B cell (primary cell): ENCODE data around the gene CGNL1. TPM values are rescaled to one million over a fixed set of nuclear protein-coding genes. Genes with fewer than 3 reads are reported as not detected.

Experiments
- ATAC-seq: fragments of 200-7000 bp; cut with Tn5 transposase; one replicate; pipeline ENCODE4 v1.10.0; 2021; ENCODE audit warnings: low read depth, mild to moderate bottlenecking, moderate number of reproducible peaks, moderate library complexity
- CTCF ChIA-PET: fragments of 350-600 bp; sonication (Branson Sonifier 250); formaldehyde crosslinking; loops from one replicate; lab custom pipeline; 2021; ENCODE audit warnings: antibody characterized with exemption, inconsistent platforms; lab: Charles Lee
- POLR2A ChIA-PET: fragments of 350-600 bp; sonication (Branson Sonifier 250); formaldehyde crosslinking; loops from one replicate; lab custom pipeline; 2021; ENCODE audit warnings: antibody characterized with exemption; lab: Charles Lee
- DNase-seq: peaks from one replicate; pipeline ENCODE4 v3.0.0; 2013
- H2AFZ ChIP-seq: 2 replicates; pipeline ENCODE4 v1.6.1; 2012; ENCODE audit warnings: mild to moderate bottlenecking, low read depth, low read length; ENCODE audit not compliant: insufficient read depth, poor library complexity, severe bottlenecking
- H3K27ac ChIP-seq, 2 donors: 1 replicate in 1 of 2; 2 replicates in 1 of 2; pipeline ENCODE4 v1.5.1; 2012 to 2013; ENCODE audit warnings: low read length in 2 of 2, mild to moderate bottlenecking in 2 of 2, moderate library complexity in 1 of 2
- H3K27me3 ChIP-seq, 4 experiments: fragments of 200-600 bp in 1 of 4; sonication (generic) in 1 of 4; replicated peaks in 1 of 4; 1 replicate in 2 of 4; 2 replicates in 2 of 4; pipeline versions ENCODE4 v1.6.1 to v1.7.0; 2013 to 2016; ENCODE audit warnings: low read length in 3 of 4, mild to moderate bottlenecking in 2 of 4, mixed read lengths in 1 of 4, moderate library complexity in 1 of 4; ENCODE audit not compliant: insufficient read depth in 4 of 4, control insufficient read depth in 3 of 4; ENCODE audit errors: control extremely low read depth in 1 of 4
- H3K36me3 ChIP-seq, 2 experiments: replicated peaks in 1 of 2; 1 replicate in 1 of 2; 2 replicates in 1 of 2; pipeline versions ENCODE4 v1.6.1 to v1.7.1; 2013; ENCODE audit warnings: low read length in 1 of 2; ENCODE audit not compliant: insufficient read depth in 2 of 2, control insufficient read depth in 1 of 2; ENCODE audit errors: control extremely low read depth in 1 of 2, extremely low read depth in 1 of 2
- H3K4me1 ChIP-seq, 2 donors: fragments of 200-600 bp in 1 of 2; sonication (generic) in 1 of 2; 1 replicate in 1 of 2; 2 replicates in 1 of 2; pipeline versions ENCODE4 v1.5.1 to v1.6.1; 2013 to 2017; ENCODE audit warnings: low read length in 2 of 2; ENCODE audit not compliant: control insufficient read depth in 2 of 2, insufficient read depth in 2 of 2
- H3K4me2 ChIP-seq: replicated peaks from 2 replicates; pipeline ENCODE3; 2012; ENCODE audit warnings: mild to moderate bottlenecking, low read depth, low read length; ENCODE audit not compliant: poor library complexity, severe bottlenecking
- H3K4me3 ChIP-seq, 5 experiments: fragments of 200-600 bp in 1 of 5; sonication (generic) in 1 of 5; 1 replicate in 3 of 5; 2 replicates in 2 of 5; pipeline versions ENCODE4 v1.5.1 to v1.7.0; 2011 to 2016; ENCODE audit warnings: low read length in 4 of 5, mild to moderate bottlenecking in 4 of 5, low read depth in 2 of 5, control low read depth in 1 of 5, moderate library complexity in 1 of 5; ENCODE audit not compliant: insufficient read depth in 1 of 5; ENCODE audit errors: control extremely low read depth in 1 of 5, extremely low read depth in 1 of 5
- H3K79me2 ChIP-seq: fragments of 200-600 bp; sonication (generic); one replicate; pipeline ENCODE4 v1.6.0; 2016; ENCODE audit warnings: low read length; ENCODE audit not compliant: control insufficient read depth, insufficient read depth
- H3K9ac ChIP-seq: fragments of 200-600 bp; sonication (generic); 2 replicates; pipeline ENCODE4 v1.6.1; 2017; ENCODE audit warnings: mild to moderate bottlenecking, low read length, moderate library complexity
- H3K9me3 ChIP-seq, 3 donors: one replicate each; pipeline versions ENCODE4 v1.6.1 to v1.7.1; 2013; ENCODE audit warnings: low read length in 2 of 3; ENCODE audit not compliant: control insufficient read depth in 2 of 3, insufficient read depth in 1 of 3; ENCODE audit errors: control extremely low read depth in 1 of 3
- H4K20me1 ChIP-seq: 2 replicates; pipeline ENCODE4 v1.6.0; 2012; ENCODE audit warnings: mild to moderate bottlenecking, low read length; ENCODE audit not compliant: insufficient read depth, control insufficient read depth, poor library complexity, severe bottlenecking
- H3K27ac Mint-ChIP-seq: one replicate; pipeline ENCODE4 v1.8.0; 2021; ENCODE audit warnings: mixed read lengths
- H3K27me3 Mint-ChIP-seq: one replicate; pipeline ENCODE4 v1.8.0; 2021; ENCODE audit warnings: mixed read lengths
- H3K4me1 Mint-ChIP-seq: one replicate; pipeline ENCODE4 v1.8.0; 2021; ENCODE audit warnings: mixed read lengths
- H3K4me3 Mint-ChIP-seq: one replicate; pipeline ENCODE4 v1.8.0; 2021; ENCODE audit warnings: mixed read lengths
- H3K9me3 Mint-ChIP-seq: one replicate; pipeline ENCODE4 v1.8.0; 2022; ENCODE audit warnings: mixed read lengths; ENCODE audit not compliant: insufficient read depth
- EZH2 ChIP-seq: IDR thresholded peaks from 2 replicates; pipeline ENCODE4 v1.6.1; 2012; ENCODE audit warnings: borderline replicate concordance, low read depth, mild to moderate bottlenecking, moderate library complexity, low read length; ENCODE audit not compliant: insufficient read depth, poor library complexity, severe bottlenecking
- WGBS: methylation state at CpG from one replicate; pipeline ENCODE4 v1.1.5; 2013; ENCODE audit warnings: missing lambda C conversion rate; ENCODE audit not compliant: insufficient coverage; 5-methylcytosine and 5-hydroxymethylcytosine counted together
- intact Hi-C: fragments of 100-400 bp; cut with micrococcal nuclease; formaldehyde crosslinking; loops from one replicate; pipeline ENCODE4 v1.10.0; 2022
- polyA plus RNA-seq: library from polyadenylated mRNA; depleted of rRNA; stranded (reverse); fragments of >200 nt; gene quantifications from 2 replicates; pipeline ENCODE4 v1.2.3, GENCODE V29; 2012
- small RNA-seq: library from RNA; depleted of rRNA; stranded (forward); fragments of <200 nt; gene quantifications from one replicate; pipeline ENCODE3, GENCODE V24; 2012; ENCODE audit warnings: low replicate concordance, low read depth; ENCODE audit not compliant: insufficient read length
- total RNA-seq, 2 donors: library from RNA; stranded (reverse); fragments of 120-200 nt in 1 of 2; gene quantifications; 1 replicate in 1 of 2; 2 replicates in 1 of 2; pipeline versions ENCODE4 v1.2.3 to v1.2.4, GENCODE V29; 2013 to 2022
- TF ChIP-seq, protein P1 (sequence below): fragments of 200-600 bp; IDR thresholded peaks from one replicate; pipeline ENCODE4 v1.8.0; 2022; ENCODE audit warnings: antibody characterized with exemption, mild to moderate bottlenecking

The CGNL1 gene
- total and polyA plus RNA-seq, 2 donors (not counting 1 experiment from before 2014, with no cell fraction given): 0.03 to 0.12 TPM

- H3K79me2 ChIP-seq: no peaks in the 10 kb centered on the region
- H4K20me1 ChIP-seq: no peaks in the 10 kb centered on the region
- H3K4me3 ChIP-seq: no peak overlapping the region
- no CpG with 5 or more reads among the region's 1 CpG for WGBS
- ChIA-PET POLR2A (no interaction called here), CTCF (no interaction called here)
- no peak overlapping the region for H3K4me2 ChIP-seq
- DNase-seq: no peak
- Mint-ChIP-seq H3K4me3 (no peak overlapping the region), H3K4me1 (no peaks in the 10 kb centered on the region), H3K27ac (no peak overlapping the region), H3K27me3 (peaks cover 11% of the 10 kb centered on the region), H3K9me3 (no peaks in the 10 kb centered on the region)
- TF ChIP-seq, protein P1, sequence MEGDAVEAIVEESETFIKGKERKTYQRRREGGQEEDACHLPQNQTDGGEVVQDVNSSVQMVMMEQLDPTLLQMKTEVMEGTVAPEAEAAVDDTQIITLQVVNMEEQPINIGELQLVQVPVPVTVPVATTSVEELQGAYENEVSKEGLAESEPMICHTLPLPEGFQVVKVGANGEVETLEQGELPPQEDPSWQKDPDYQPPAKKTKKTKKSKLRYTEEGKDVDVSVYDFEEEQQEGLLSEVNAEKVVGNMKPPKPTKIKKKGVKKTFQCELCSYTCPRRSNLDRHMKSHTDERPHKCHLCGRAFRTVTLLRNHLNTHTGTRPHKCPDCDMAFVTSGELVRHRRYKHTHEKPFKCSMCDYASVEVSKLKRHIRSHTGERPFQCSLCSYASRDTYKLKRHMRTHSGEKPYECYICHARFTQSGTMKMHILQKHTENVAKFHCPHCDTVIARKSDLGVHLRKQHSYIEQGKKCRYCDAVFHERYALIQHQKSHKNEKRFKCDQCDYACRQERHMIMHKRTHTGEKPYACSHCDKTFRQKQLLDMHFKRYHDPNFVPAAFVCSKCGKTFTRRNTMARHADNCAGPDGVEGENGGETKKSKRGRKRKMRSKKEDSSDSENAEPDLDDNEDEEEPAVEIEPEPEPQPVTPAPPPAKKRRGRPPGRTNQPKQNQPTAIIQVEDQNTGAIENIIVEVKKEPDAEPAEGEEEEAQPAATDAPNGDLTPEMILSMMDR: no peak
- no peak for TF ChIP-seq EZH2
- no peaks in the 10 kb centered on the region for H3K27me3 ChIP-seq
- no peaks in the 10 kb centered on the region for H3K9me3 ChIP-seq
- no peak for ATAC-seq
- no peaks in the 10 kb centered on the region for H3K36me3 ChIP-seq
- H3K9ac ChIP-seq: no peak overlapping the region
- no peaks in the 10 kb centered on the region for H3K4me1 ChIP-seq
- intact Hi-C loops: no loop called here
- H3K27ac ChIP-seq: no peak overlapping the region
- no peak overlapping the region for H2AFZ ChIP-seq
These were observed 223.9 kb downstream of the CGNL1 start for GRCh38 chr15:57600197-57600596.

Small RNA genes within 50 kb of the gene (small RNA-seq; reads per million reads assigned to genes)
- gene RNU6-844P: not detected

Other genes starting within 250 kb of the CGNL1 start
- gene MYZAP, start 215.4 kb downstream of the CGNL1 start, total RNA-seq: 1.0 and 1.4 TPM in 2 replicates
- 2.8 and 2.9 TPM in 2 replicates for gene MYZAP, start 215.4 kb downstream of the CGNL1 start, polyA plus RNA-seq